Measurements from ENCODE around the gene BST1.
"Not testable (repeated sequence)": the region's sequence is repeated elsewhere in the genome, so short reads cannot be mapped to it uniquely, and the experiment has no call there.

BST1 gene

DNA sequence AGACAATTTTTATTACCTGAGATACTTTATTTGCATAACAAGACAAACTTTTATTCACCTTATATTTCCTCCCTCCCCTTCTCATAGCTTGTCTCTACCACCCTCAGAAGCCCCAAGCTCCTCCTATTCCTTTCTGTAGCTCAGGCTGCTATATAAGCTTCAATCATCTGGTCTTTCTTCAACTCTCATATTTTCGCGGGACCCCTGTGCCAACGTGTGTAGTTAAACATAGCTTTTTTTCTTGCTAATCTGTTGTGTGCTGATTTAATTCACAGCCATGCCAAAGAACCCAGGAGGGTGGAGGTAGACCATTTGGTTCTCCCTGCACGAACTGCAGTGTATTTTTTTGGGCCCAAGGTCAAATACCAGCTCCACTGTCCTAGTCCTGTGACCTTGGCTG is 54.2 kb downstream of the BST1 start:
- no peak overlapping the region for H2BK15ac ChIP-seq (ENCODE audit: low read depth, poor library complexity, severe bottlenecking)
- H4K8ac ChIP-seq (ENCODE audit: low read length) = no peak overlapping the region

DNA sequence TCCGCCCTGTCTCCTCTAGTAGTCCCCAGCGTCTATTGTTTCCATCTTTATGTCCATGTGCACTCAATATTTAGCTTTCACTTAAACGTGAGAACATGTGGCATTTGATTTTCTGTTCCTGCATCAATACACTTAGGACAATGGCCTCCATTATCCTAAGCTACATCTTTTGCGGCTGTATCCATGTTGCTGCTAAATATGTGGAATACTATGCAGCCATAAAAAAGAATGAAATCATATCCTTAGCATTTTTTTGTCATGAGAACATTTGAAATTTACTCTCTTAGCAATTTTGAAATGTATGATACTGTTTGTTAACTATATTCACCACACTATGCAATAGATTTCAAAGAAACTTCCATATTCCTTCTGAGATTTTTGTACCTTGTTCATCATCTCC is 55.4 kb downstream of the BST1 start:
- H2AK5ac ChIP-seq (ENCODE audit: low read length, severe bottlenecking) = no peak overlapping the region
- no peak for DNase-seq
- H3K27me3 ChIP-seq (ENCODE audit: control insufficient read depth in 1 of 2, insufficient read depth in 1 of 2, low read length in 2 of 2) = no peaks in the 10 kb centered on the region
- peaks cover 6% of the 10 kb centered on the region for H3K4me1 ChIP-seq (ENCODE audit: control insufficient read depth, insufficient read depth, low read depth, low read length)
- no peaks in the 10 kb centered on the region for H3K36me3 ChIP-seq (ENCODE audit: control insufficient read depth in 1 of 2, insufficient read depth in 2 of 2, low read depth in 1 of 2, low read length in 2 of 2)
- H3K4ac ChIP-seq (ENCODE audit: low read depth in 1 of 2, low read length in 2 of 2) = no peak overlapping the region
- H4K91ac ChIP-seq (ENCODE audit: low read length) = no peak overlapping the region
- H2AFZ ChIP-seq (ENCODE audit: low read depth, low read length) = no peak overlapping the region
- H3K4me3 ChIP-seq (ENCODE audit: insufficient read depth in 1 of 2, low read depth in 1 of 2, low read length in 2 of 2) = no peak overlapping the region
- no peak overlapping the region for H3K9ac ChIP-seq (ENCODE audit: low read length)
- no peak overlapping the region for H2BK120ac ChIP-seq (ENCODE audit: low read depth, low read length)
- no peak overlapping the region for H4K8ac ChIP-seq (ENCODE audit: low read length)
- H3K79me1 ChIP-seq (replicated peaks; ENCODE audit: low read length, poor library complexity, severe bottlenecking) = no peaks in the 10 kb centered on the region
- H3K23ac ChIP-seq (ENCODE audit: low read length in 2 of 2) = no peak overlapping the region
- no peak overlapping the region for H3K4me2 ChIP-seq (ENCODE audit: low read length, poor library complexity, severe bottlenecking)
- no peak overlapping the region for H3K27ac ChIP-seq (ENCODE audit: low read length, poor library complexity, severe bottlenecking)
- H3K18ac ChIP-seq (ENCODE audit: low read depth in 1 of 2, low read length in 2 of 2) = no peak overlapping the region
- no peaks in the 10 kb centered on the region for H3K9me3 ChIP-seq (ENCODE audit: control insufficient read depth, low read length)
- no peak overlapping the region for H2BK12ac ChIP-seq (ENCODE audit: low read length in 2 of 2)
- 97% methylated on average over 4 of the region's 4 CpGs for WGBS
- H2BK15ac ChIP-seq (ENCODE audit: low read depth, poor library complexity, severe bottlenecking) = no peak overlapping the region
- H2BK5ac ChIP-seq (ENCODE audit: low read depth, low read length, poor library complexity, severe bottlenecking) = no peak overlapping the region
- H3K14ac ChIP-seq (ENCODE audit: low read length in 2 of 2) = no peak overlapping the region

More for the DNA sequence above, 54.2 kb downstream of the BST1 start:
- H2AFZ ChIP-seq (ENCODE audit: low read depth, low read length) = no peak overlapping the region
- WGBS = 83% methylated on average over 4 of the region's 4 CpGs
- no peak overlapping the region for H3K18ac ChIP-seq (ENCODE audit: low read depth in 1 of 2, low read length in 2 of 2)
- H2BK5ac ChIP-seq (ENCODE audit: low read depth, low read length, poor library complexity, severe bottlenecking) = no peak overlapping the region
- no peak overlapping the region for H3K27ac ChIP-seq (ENCODE audit: low read length, poor library complexity, severe bottlenecking)
- no peak overlapping the region for H4K91ac ChIP-seq (ENCODE audit: low read length)
- H3K9ac ChIP-seq (ENCODE audit: low read length) = no peak overlapping the region
- no peak overlapping the region for H2AK5ac ChIP-seq (ENCODE audit: low read length, severe bottlenecking)
- H3K4me1 ChIP-seq (ENCODE audit: control insufficient read depth, insufficient read depth, low read depth, low read length) = peaks cover 6% of the 10 kb centered on the region
- no peak overlapping the region for H3K4me3 ChIP-seq (ENCODE audit: insufficient read depth in 1 of 2, low read depth in 1 of 2, low read length in 2 of 2)
- H3K36me3 ChIP-seq (ENCODE audit: control insufficient read depth in 1 of 2, insufficient read depth in 2 of 2, low read depth in 1 of 2, low read length in 2 of 2) = no peaks in the 10 kb centered on the region
- no peak overlapping the region for H3K4ac ChIP-seq (ENCODE audit: low read depth in 1 of 2, low read length in 2 of 2)
- DNase-seq = no peak
- H3K14ac ChIP-seq (ENCODE audit: low read length in 2 of 2) = no peak overlapping the region
- no peak overlapping the region for H2BK120ac ChIP-seq (ENCODE audit: low read depth, low read length)
- H3K9me3 ChIP-seq (ENCODE audit: control insufficient read depth, low read length) = no peaks in the 10 kb centered on the region
- no peaks in the 10 kb centered on the region for H3K27me3 ChIP-seq (ENCODE audit: control insufficient read depth in 1 of 2, insufficient read depth in 1 of 2, low read length in 2 of 2)
- no peaks in the 10 kb centered on the region for H3K79me1 ChIP-seq (replicated peaks; ENCODE audit: low read length, poor library complexity, severe bottlenecking)
- no peak overlapping the region for H3K23ac ChIP-seq (ENCODE audit: low read length in 2 of 2)
- H2BK12ac ChIP-seq (ENCODE audit: low read length in 2 of 2) = no peak overlapping the region
- H3K4me2 ChIP-seq (ENCODE audit: low read length, poor library complexity, severe bottlenecking) = no peak overlapping the region

DNA sequence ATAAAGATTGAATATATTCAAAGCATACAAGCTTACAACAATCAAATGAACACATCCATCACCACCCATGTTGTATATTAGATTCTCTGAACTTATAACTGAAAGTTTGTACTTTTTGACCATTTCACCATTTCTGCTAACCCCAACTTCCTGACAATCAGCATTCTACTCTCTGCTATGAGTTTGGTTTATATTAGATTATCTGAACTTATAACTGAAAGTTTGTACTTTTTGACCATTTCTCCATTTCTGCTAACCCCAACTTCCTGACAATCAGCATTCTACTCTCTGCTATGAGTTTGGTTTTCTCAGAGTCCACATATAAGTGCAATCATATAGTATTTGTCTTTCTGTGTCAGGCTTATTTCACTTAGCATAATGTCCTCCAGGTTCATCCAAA is 59.6 kb downstream of the BST1 start:
- not testable (repeated sequence) for H3K9me3 ChIP-seq (ENCODE audit: control insufficient read depth, low read length); H3K79me1 ChIP-seq (replicated peaks; ENCODE audit: low read length, poor library complexity, severe bottlenecking); H3K4me1 ChIP-seq (ENCODE audit: control insufficient read depth, insufficient read depth, low read depth, low read length); H2BK5ac ChIP-seq (ENCODE audit: low read depth, low read length, poor library complexity, severe bottlenecking); H3K18ac ChIP-seq (ENCODE audit: low read depth in 1 of 2, low read length in 2 of 2); H2BK120ac ChIP-seq (ENCODE audit: low read depth, low read length); H3K4me2 ChIP-seq (ENCODE audit: low read length, poor library complexity, severe bottlenecking); H3K14ac ChIP-seq (ENCODE audit: low read length in 2 of 2); H4K8ac ChIP-seq (ENCODE audit: low read length); H3K27ac ChIP-seq (ENCODE audit: low read length, poor library complexity, severe bottlenecking); DNase-seq; H2AFZ ChIP-seq (ENCODE audit: low read depth, low read length); H3K4ac ChIP-seq (ENCODE audit: low read depth in 1 of 2, low read length in 2 of 2); H3K23ac ChIP-seq (ENCODE audit: low read length in 2 of 2); H2AK5ac ChIP-seq (ENCODE audit: low read length, severe bottlenecking); H3K27me3 ChIP-seq (ENCODE audit: control insufficient read depth in 1 of 2, insufficient read depth in 1 of 2, low read length in 2 of 2); H3K4me3 ChIP-seq (ENCODE audit: insufficient read depth in 1 of 2, low read depth in 1 of 2, low read length in 2 of 2); H4K91ac ChIP-seq (ENCODE audit: low read length); H3K36me3 ChIP-seq (ENCODE audit: control insufficient read depth in 1 of 2, insufficient read depth in 2 of 2, low read depth in 1 of 2, low read length in 2 of 2); H2BK12ac ChIP-seq (ENCODE audit: low read length in 2 of 2); H3K9ac ChIP-seq (ENCODE audit: low read length); H2BK15ac ChIP-seq (ENCODE audit: low read depth, poor library complexity, severe bottlenecking)

DNA sequence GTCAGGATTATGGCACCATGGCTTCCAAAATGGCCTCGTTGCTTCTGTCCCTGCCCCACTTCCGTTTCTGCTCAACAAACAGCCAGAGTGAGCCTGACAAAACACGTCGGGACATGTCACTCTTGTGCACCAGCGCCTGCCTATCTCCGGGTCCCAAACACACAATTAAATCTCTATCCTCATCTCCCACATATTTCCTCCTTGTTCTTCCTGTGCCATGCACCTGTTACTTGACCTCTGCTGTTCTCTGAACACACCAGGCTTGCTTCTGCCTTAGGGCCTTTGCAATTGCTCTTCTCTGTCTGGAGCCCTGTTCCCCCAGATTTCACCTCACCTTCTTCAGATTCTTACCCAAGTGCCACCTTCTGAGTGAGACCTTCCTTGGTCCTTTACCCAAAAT is 62.5 kb downstream of the BST1 start:
- Histone ChIP-seq H3K18ac (ENCODE audit: low read depth in 1 of 2, low read length in 2 of 2) (no peak overlapping the region), H4K91ac (ENCODE audit: low read length) (no peak overlapping the region), H3K23ac (ENCODE audit: low read length in 2 of 2) (no peak overlapping the region), H3K4me3 (ENCODE audit: insufficient read depth in 1 of 2, low read depth in 1 of 2, low read length in 2 of 2) (no peak overlapping the region), H2BK5ac (ENCODE audit: low read depth, low read length, poor library complexity, severe bottlenecking) (no peak overlapping the region), H2BK120ac (ENCODE audit: low read depth, low read length) (no peak overlapping the region), H3K9ac (ENCODE audit: low read length) (no peak overlapping the region), H3K27ac (ENCODE audit: low read length, poor library complexity, severe bottlenecking) (no peak overlapping the region), H3K4me1 (ENCODE audit: control insufficient read depth, insufficient read depth, low read depth, low read length) (no peaks in the 10 kb centered on the region), H3K27me3 (ENCODE audit: control insufficient read depth in 1 of 2, insufficient read depth in 1 of 2, low read length in 2 of 2) (no peaks in the 10 kb centered on the region), H3K4me2 (ENCODE audit: low read length, poor library complexity, severe bottlenecking) (no peak overlapping the region), H2BK15ac (ENCODE audit: low read depth, poor library complexity, severe bottlenecking) (no peak overlapping the region), H3K4ac (ENCODE audit: low read depth in 1 of 2, low read length in 2 of 2) (no peak overlapping the region), H3K14ac (ENCODE audit: low read length in 2 of 2) (no peak overlapping the region), H2AK5ac (ENCODE audit: low read length, severe bottlenecking) (no peak overlapping the region), H2BK12ac (ENCODE audit: low read length in 2 of 2) (no peak overlapping the region), H3K9me3 (ENCODE audit: control insufficient read depth, low read length) (no peaks in the 10 kb centered on the region), H3K36me3 (ENCODE audit: control insufficient read depth in 1 of 2, insufficient read depth in 2 of 2, low read depth in 1 of 2, low read length in 2 of 2) (no peaks in the 10 kb centered on the region), H3K79me1 (replicated peaks; ENCODE audit: low read length, poor library complexity, severe bottlenecking) (no peaks in the 10 kb centered on the region), H2AFZ (ENCODE audit: low read depth, low read length) (no peak overlapping the region), H4K8ac (ENCODE audit: low read length) (no peak overlapping the region)
- WGBS = 90% methylated on average over 6 of the region's 6 CpGs
- DNase-seq = no peak

Data from mesenchymal stem cell (in vitro differentiated cells and primary cell).